Uterus (tissue), 4 donors: ENCODE results near the gene ZNF205. TPM values are rescaled to one million over a fixed set of nuclear protein-coding genes. Genes with fewer than 3 reads are reported as not detected.

Source experiments
- DNase-seq, 2 donors: peaks; one replicate each; pipeline ENCODE4 v3.0.0-alpha.2; 2019 to 2020
- H3K27ac ChIP-seq, 2 donors: fragments of 200-600 bp; sonication (generic); 1 replicate in 1 of 2; 2 replicates in 1 of 2; pipeline ENCODE4 v1.5.1; 2016 to 2018
- H3K27me3 ChIP-seq, 2 donors: fragments of 200-600 bp; sonication (generic); one replicate each; pipeline ENCODE4 v1.5.1; 2018 to 2019; ENCODE audit warnings: control low read depth in 1 of 2
- H3K36me3 ChIP-seq, 2 donors: fragments of 200-600 bp; sonication (generic); one replicate each; pipeline ENCODE4 v1.5.1; 2019; ENCODE audit warnings: control low read depth in 1 of 2
- H3K4me1 ChIP-seq, 2 donors: fragments of 200-600 bp; sonication (generic); one replicate each; pipeline ENCODE4 v1.5.1; 2018 to 2019; ENCODE audit warnings: control low read depth in 1 of 2
- H3K4me3 ChIP-seq, 2 donors: fragments of 200-600 bp; sonication (generic); 1 replicate in 1 of 2; 2 replicates in 1 of 2; pipeline ENCODE4 v1.5.1; 2018 to 2019; ENCODE audit warnings: mild to moderate bottlenecking in 1 of 2
- H3K9me3 ChIP-seq, 2 donors: fragments of 200-600 bp; sonication (generic); one replicate each; pipeline ENCODE4 v1.5.1; 2019; ENCODE audit warnings: control low read depth in 1 of 2
- POLR2A ChIP-seq, 2 donors: fragments of 450-650 bp; IDR thresholded peaks; one replicate each; pipeline ENCODE4 v1.6.1; 2016; ENCODE audit warnings: antibody characterized with exemption in 2 of 2, mild to moderate bottlenecking in 1 of 2, moderate library complexity in 1 of 2
- intact Hi-C: fragments of 100-400 bp; cut with DNase I; formaldehyde crosslinking; loops from one replicate; pipeline ENCODE4 v1.15.1; 2023; ENCODE audit warnings: low total_unique reads
- total RNA-seq, 4 donors: library from RNA; depleted of rRNA in 3 of 4; stranded (reverse); fragments of >200 nt in 3 of 4; gene quantifications; one replicate each; pipeline versions ENCODE4 v1.1.0 to v1.2.4, GENCODE V29; 2014 to 2023
- TF ChIP-seq, protein P1 (sequence below), 4 experiments: fragments of 200-600 bp in 2 of 4; fragments of 450-650 bp in 2 of 4; sonication (generic) in 2 of 4; IDR thresholded peaks; one replicate each; pipeline ENCODE4 v1.5.1; 2016 to 2019; ENCODE audit warnings: antibody characterized with exemption in 4 of 4, mild to moderate bottlenecking in 2 of 4, moderate library complexity in 1 of 4
- donor health status: DM: yes; HTN: yes; CAD: no.

The ZNF205 gene
- total RNA-seq, 4 donors from 2014 or later, result 12.9 to 26.9 (median 18.3) TPM

DNA sequence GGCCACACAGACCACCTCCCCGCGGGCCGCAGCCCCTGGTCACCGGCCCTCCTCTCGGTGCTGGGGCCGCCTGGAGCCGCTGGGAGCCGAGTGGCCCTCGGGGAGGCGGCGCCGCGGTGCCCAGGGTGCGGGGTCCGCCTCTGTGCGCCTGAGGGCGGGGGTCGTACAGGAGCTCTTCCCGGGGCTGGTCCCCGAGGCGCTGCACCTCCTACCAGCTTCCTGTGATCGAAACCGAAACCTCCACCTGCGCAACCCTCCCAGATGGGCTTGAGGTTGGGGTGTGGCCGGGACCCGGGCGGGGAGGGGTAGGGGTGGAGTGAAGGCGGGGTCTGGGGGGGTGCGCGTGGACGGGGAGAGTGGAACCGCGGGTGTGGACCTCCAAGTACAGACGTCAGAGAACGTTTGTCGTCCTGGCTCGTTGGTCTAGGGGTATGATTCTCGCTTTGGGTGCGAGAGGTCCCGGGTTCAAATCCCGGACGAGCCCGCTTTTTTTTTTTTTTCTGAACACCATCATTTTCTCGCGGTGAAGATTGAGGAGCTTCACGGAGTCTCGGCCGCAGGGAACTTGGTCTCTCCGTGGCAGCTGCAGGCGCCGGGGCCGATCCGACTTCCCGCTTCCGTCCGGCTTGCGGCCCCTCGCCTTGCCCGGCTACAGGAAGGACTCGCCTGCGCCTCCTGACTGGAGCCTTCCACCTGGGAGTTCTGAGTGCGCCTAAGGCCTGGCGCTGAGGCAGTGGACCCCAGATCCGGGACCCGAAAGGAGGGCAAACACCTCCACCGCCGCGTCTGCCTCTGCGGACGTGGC, 46.3 kb downstream of the ZNF205 start:
- intact Hi-C loops, result no loop called here

DNA sequence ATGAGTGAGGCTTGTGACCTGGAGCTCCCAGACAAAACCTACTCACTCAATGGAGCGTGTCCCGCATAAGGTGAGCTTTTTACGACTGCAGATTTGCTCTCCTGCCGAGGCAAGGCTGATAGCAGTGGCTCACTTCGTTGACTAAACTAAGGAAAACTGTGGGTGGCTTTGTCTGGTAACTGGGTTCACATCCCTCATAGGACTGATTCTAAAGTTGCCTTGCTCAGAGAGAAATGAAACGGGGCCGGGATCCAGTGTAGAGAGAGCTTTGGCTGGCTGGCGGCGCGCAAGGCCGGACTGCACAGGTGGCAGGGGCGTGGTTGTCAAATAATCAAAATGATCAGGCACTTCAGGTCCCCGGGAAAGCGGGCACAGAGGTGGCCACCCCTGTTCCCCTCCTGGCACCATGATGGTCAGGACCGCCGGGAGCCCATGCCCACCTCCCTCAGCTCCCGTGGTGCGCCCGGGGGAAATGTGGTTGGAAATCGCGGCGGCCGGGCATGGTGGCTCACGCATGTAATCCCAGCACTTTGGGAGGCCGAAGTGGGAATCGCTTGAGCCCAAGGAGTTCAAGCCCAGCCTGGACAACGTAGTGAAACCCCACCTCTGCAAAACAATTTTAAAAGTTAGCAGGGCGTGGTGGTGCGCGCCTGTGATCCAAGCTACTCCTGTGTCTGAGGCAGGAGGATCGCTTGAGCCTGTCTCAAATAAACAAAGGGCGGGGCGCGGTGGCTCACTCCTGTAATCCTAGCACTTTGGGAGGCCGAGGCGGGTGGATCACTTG, 49.0 kb downstream of the ZNF205 start:
- Histone ChIP-seq H3K36me3 (no peaks in the 10 kb centered on the region), H3K9me3 (no peaks in the 10 kb centered on the region), H3K27ac (no peak overlapping the region), H3K4me3 (no peak overlapping the region), H3K4me1 (no peaks in the 10 kb centered on the region), H3K27me3 (no peaks in the 10 kb centered on the region)
- DNase-seq, result no peak
- no peak for TF ChIP-seq POLR2A (IDR thresholded peaks at IDR 0.05)
- TF ChIP-seq, protein P1, sequence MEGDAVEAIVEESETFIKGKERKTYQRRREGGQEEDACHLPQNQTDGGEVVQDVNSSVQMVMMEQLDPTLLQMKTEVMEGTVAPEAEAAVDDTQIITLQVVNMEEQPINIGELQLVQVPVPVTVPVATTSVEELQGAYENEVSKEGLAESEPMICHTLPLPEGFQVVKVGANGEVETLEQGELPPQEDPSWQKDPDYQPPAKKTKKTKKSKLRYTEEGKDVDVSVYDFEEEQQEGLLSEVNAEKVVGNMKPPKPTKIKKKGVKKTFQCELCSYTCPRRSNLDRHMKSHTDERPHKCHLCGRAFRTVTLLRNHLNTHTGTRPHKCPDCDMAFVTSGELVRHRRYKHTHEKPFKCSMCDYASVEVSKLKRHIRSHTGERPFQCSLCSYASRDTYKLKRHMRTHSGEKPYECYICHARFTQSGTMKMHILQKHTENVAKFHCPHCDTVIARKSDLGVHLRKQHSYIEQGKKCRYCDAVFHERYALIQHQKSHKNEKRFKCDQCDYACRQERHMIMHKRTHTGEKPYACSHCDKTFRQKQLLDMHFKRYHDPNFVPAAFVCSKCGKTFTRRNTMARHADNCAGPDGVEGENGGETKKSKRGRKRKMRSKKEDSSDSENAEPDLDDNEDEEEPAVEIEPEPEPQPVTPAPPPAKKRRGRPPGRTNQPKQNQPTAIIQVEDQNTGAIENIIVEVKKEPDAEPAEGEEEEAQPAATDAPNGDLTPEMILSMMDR (IDR thresholded peaks at IDR 0.05), result no peak
- intact Hi-C loops, result no loop called here

More for the DNA sequence above, 46.3 kb downstream of the ZNF205 start:
- Histone ChIP-seq H3K4me1 (no peaks in the 10 kb centered on the region), H3K36me3 (no peaks in the 10 kb centered on the region), H3K4me3 (peak overlapping the region; percentile 58 to 87), H3K27ac (peak overlapping the region; percentile 83 to 97), H3K27me3 (no peaks in the 10 kb centered on the region), H3K9me3 (no peaks in the 10 kb centered on the region)
- peak; percentile 49 to 65 for TF ChIP-seq POLR2A (IDR thresholded peaks at IDR 0.05)
- TF ChIP-seq, protein P1 (IDR thresholded peaks at IDR 0.05), result peak in 3 of 4 experiments; percentile 5 to 11 (median 9)
- peak; percentile 87 to 94 for DNase-seq

DNA sequence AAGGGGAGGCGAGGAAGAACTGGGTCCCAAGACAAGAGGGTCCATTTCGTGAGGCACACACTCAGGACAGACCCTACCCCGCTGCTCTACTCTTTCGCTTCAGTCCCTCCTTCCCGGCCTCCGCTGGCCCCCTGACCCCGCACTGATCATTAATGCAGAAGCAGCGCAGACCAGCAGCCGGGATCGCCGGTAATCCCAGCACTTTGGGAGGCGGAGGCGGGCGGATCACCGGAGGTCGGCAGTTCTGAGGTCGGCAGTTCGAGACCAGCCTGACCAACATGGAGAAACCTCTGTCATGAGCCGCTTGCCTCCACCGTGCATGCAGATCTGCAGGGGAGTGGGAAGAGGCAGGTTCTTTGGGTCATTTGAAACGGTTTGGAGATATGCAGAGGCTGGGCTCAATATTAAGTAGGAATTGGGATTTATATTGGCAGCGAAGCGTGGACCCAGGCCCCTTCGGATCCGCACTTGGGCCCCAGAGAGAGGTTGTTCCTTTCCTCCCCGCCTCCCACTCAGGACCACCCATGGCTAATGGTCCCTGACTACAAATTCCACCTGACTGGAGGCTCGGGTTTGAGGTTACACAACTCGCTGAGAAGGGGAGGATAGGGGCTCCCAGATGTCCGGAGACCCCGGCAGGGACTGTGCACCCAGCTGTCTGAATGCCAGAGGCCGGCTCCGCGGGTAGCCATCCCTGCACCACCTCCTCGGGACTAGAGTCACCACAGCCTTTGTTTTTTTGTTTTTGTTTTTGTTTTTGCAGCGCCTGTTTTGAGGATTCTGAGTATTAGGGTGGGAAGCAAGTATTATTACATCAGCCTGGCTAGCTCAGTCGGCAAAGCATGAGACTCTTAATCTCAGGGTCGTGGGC, 52.0 kb downstream of the ZNF205 start:
- H3K27ac ChIP-seq, result no peak overlapping the region
- peaks cover 0 to 5% of the 10 kb centered on the region in 2 donors for H3K27me3 ChIP-seq
- no peak for DNase-seq
- TF ChIP-seq, protein P1 (IDR thresholded peaks at IDR 0.05), result no peak
- no peak for TF ChIP-seq POLR2A (IDR thresholded peaks at IDR 0.05)
- H3K9me3 ChIP-seq, result no peaks in the 10 kb centered on the region
- H3K4me1 ChIP-seq, result no peaks in the 10 kb centered on the region
- intact Hi-C loops, result no loop called here
- no peaks in the 10 kb centered on the region for H3K36me3 ChIP-seq
- H3K4me3 ChIP-seq, result no peak overlapping the region

DNA sequence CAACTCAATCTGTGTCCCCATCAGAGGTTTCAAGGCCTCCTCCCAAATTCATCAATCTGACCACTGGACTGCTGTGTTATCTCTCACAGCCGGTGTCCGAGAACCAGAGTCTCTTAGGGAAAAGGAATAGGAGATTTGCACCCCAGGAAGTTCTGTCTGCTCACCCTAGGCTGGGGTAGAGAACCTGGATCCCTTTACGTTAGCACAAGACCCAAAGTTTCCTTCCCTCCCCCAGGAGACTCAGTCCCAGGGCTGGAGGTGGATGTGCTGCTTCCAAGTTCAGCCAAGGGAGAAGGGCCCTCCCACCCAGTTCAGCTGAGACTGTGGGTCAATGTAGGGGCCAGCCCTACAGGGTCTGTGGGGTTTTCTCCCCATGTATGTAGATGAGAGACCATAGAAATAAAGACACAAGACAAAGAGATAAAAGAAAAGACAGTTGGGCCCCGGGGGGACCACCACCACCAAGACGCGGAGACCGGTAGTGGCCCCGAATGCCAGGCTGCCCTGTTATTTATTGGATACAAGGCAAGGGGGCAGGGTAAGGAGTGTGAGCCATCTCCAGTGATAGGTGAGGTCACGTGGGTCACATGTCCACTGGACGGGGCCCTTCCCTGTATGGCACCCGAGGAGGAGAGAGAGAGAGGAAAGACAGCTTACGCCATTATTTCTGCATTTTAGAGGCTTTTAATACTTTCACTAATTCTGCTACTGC, 52.9 kb downstream of the ZNF205 start:
- DNase-seq, result no peak
- no peaks in the 10 kb centered on the region for H3K36me3 ChIP-seq
- peak overlapping the region in 1 of 2 donors; percentile 21 for H3K4me3 ChIP-seq
- peaks cover 0 to 14% of the 10 kb centered on the region in 2 donors for H3K27me3 ChIP-seq
- peaks cover 0 to 1% of the 10 kb centered on the region in 2 donors for H3K4me1 ChIP-seq
- no peak for TF ChIP-seq POLR2A (IDR thresholded peaks at IDR 0.05)
- TF ChIP-seq, protein P1 (IDR thresholded peaks at IDR 0.05), result no peak
- H3K27ac ChIP-seq, result peak overlapping the region in 1 of 2 donors; percentile 41
- intact Hi-C loops, result loop anchor here (5.0 kb wide), 1 partner anchor 108 kb away; no protein-coding TSS in a partner anchor
- no peaks in the 10 kb centered on the region for H3K9me3 ChIP-seq
